Measurements from ENCODE around the gene SLC12A5.

Gene SLC12A5

GRCh38 chr20:46013829-46014516 lies 15.0 kb upstream of the SLC12A5 start (continued):
- TF ChIP-seq ZNF391 (tag by site-specific recombination; IDR thresholded peaks at IDR 0.05; ENCODE audit: borderline replicate concordance, low read depth) (no peak), ZNF701 (tag by site-specific recombination; IDR thresholded peaks at IDR 0.05) (no peak), KLF1 (tag by site-specific recombination; IDR thresholded peaks at IDR 0.05) (peak; percentile 50), ZNF426 (tag by site-specific recombination; IDR thresholded peaks at IDR 0.05) (no peak), ZNF777 (tag by site-specific recombination; IDR thresholded peaks at IDR 0.05; ENCODE audit: borderline replicate concordance) (peak; percentile 95), SP7 (tag by site-specific recombination; IDR thresholded peaks at IDR 0.05) (peak; percentile 55), ZNF501 (tag by site-specific recombination; IDR thresholded peaks at IDR 0.05) (0 out of 2 replicates have a peak, but pooled peaks have one; percentile 49), ZNF639 (tag by site-specific recombination; IDR thresholded peaks at IDR 0.05) (no peak), ZXDB (tag by site-specific recombination; IDR thresholded peaks at IDR 0.05) (peak; percentile 98), ZNF335 (tag by site-specific recombination; conservative IDR thresholded peaks at IDR 0.05) (peak; percentile 76), PRDM4 (tag by site-specific recombination; IDR thresholded peaks at IDR 0.05) (no peak), ZNF629 (tag by site-specific recombination; IDR thresholded peaks at IDR 0.05) (peak; percentile 70), ZBTB44 (tag by site-specific recombination; IDR thresholded peaks at IDR 0.05) (no peak), ZNF274 (IDR thresholded peaks at IDR 0.05; ENCODE audit: low read length) (no peak), ZNF274 (tag by site-specific recombination; IDR thresholded peaks at IDR 0.05; ENCODE audit: borderline replicate concordance) (no peak), MYNN (tag by site-specific recombination; IDR thresholded peaks at IDR 0.05; ENCODE audit: borderline replicate concordance) (no peak), ZNF416 (tag by site-specific recombination; IDR thresholded peaks at IDR 0.05) (no peak), REST (tag by site-specific recombination; IDR thresholded peaks at IDR 0.05) (no peak), HIC1 (tag by site-specific recombination; IDR thresholded peaks at IDR 0.05) (peak; percentile 73; the same call in 1 of the 2 replicates), ZFP41 (tag by site-specific recombination; IDR thresholded peaks at IDR 0.05; ENCODE audit: borderline replicate concordance) (no peak), ZNF2 (tag by site-specific recombination; IDR thresholded peaks at IDR 0.05) (peak; percentile 77), ZBTB48 (tag by site-specific recombination; IDR thresholded peaks at IDR 0.05) (peak; percentile 70), ZNF280D (tag by site-specific recombination; IDR thresholded peaks at IDR 0.05) (no peak), ZNF580 (tag by site-specific recombination; IDR thresholded peaks at IDR 0.05) (0 out of 2 replicates have a peak, but pooled peaks have one; percentile 30)
